ENCODE results near the gene CCDC40.

DNA sequence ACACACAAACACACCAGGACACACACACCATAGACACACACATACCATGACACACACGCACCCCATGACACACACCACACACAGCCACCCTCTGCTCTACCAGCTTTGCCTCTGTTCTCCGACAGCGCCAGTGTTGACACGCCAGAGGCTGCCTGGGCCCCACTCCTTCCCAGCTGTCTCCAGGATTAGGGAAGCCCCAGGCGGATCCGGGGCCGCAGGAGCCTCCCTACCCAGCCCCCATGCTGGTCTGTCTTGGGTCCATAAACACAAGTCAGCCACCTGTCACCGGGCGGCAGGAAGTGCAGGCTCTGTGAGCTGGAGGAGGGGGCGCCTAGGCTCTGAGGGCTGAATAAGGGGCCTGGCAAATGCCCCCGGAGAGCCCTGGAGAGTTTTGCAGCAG, 11.3 kb upstream of the CCDC40 start:
- TF ChIP-seq POLR2A (IDR thresholded peaks at IDR 0.05), result no peak
- TF ChIP-seq CTCF (IDR thresholded peaks at IDR 0.05), result no peak

Data from adrenal gland (tissue), 5 donors.